CD1c-positive myeloid dendritic cell (primary cell): Measurements from ENCODE around the gene PMPCA.

ENCODE experiments used
- DNase-seq: peaks from one replicate; pipeline ENCODE4 v3.0.0-alpha.2; 2016; ENCODE audit errors: extremely low spot score

The PMPCA gene

GRCh38 chr9:136373300-136374182 lies 36.9 kb upstream of the PMPCA start, which contains the start of gene CARD9:
CARD9 (minus strand) TSS chr9:136373669; CDS start chr9:136372078, 1,591 bp downstream.
- DNase-seq, result peak; percentile 91

GRCh38 chr9:136374183-136374575 lies 36.3 kb upstream of the PMPCA start:
- no peak for DNase-seq

- DNase-seq, result no peak
Measured at GRCh38 chr9:136375096-136375495, 35.4 kb upstream of the PMPCA start.

GRCh38 chr9:136376457-136376856 lies 34.0 kb upstream of the PMPCA start:
- DNase-seq, result no peak

- DNase-seq, result peak; percentile 69
Measured at GRCh38 chr9:136377341-136378169, 32.9 kb upstream of the PMPCA start.

GRCh38 chr9:136378170-136379002 lies 32.1 kb upstream of the PMPCA start:
- no peak for DNase-seq

GRCh38 chr9:136379003-136379287 lies 31.5 kb upstream of the PMPCA start:
- no peak for DNase-seq

- DNase-seq, result no peak
Measured at GRCh38 chr9:136379401-136379800, 31.1 kb upstream of the PMPCA start.

- no peak for DNase-seq
Measured at GRCh38 chr9:136379891-136380290, 30.6 kb upstream of the PMPCA start.

GRCh38 chr9:136380381-136380780 lies 30.1 kb upstream of the PMPCA start:
- no peak for DNase-seq

- DNase-seq, result no peak
Measured at GRCh38 chr9:136381311-136381710, 29.1 kb upstream of the PMPCA start.

GRCh38 chr9:136381966-136382513 lies 28.4 kb upstream of the PMPCA start:
- no peak for DNase-seq

GRCh38 chr9:136383436-136383835 lies 27.0 kb upstream of the PMPCA start:
- DNase-seq, result no peak

- peak; percentile 16 for DNase-seq
Measured at GRCh38 chr9:136385015-136385414, 25.4 kb upstream of the PMPCA start.

GRCh38 chr9:136386018-136386417 lies 24.4 kb upstream of the PMPCA start:
- DNase-seq, result peak; percentile 58

- no peak for DNase-seq
Measured at GRCh38 chr9:136387217-136387616, 23.2 kb upstream of the PMPCA start.

GRCh38 chr9:136389396-136389795 lies 21.1 kb upstream of the PMPCA start:
- no peak for DNase-seq

- DNase-seq, result no peak
Measured at GRCh38 chr9:136391737-136392537, 18.5 kb upstream of the PMPCA start.

GRCh38 chr9:136392538-136393449 lies 17.7 kb upstream of the PMPCA start:
- no peak for DNase-seq

- DNase-seq, result no peak
Measured at GRCh38 chr9:136393531-136393930, 16.9 kb upstream of the PMPCA start.
